Hindlimb muscle (tissue), 1 donor: ENCODE data around the gene NSMF. TPM values are rescaled to one million over a fixed set of nuclear protein-coding genes. Genes with fewer than 3 reads are reported as not detected.

ENCODE experiments used
- DNase-seq: peaks from one replicate; pipeline ENCODE4 v3.0.0-alpha.2; 2013
- polyA plus RNA-seq: library from polyadenylated mRNA; unstranded; fragments of 120-200 nt; gene quantifications from one replicate; pipeline ENCODE4 v1.2.1, GENCODE V29; 2013; ENCODE audit not compliant: insufficient read length

Gene NSMF
- polyA plus RNA-seq, 1 donor, result 18.1 TPM

GRCh38 chr9:137447722-137448601 lies 11.2 kb downstream of the NSMF start:
- no peak for DNase-seq

- DNase-seq, result no peak
Observed at GRCh38 chr9:137446851-137447471, 12.2 kb downstream of the NSMF start.

GRCh38 chr9:137445930-137446431 lies 13.2 kb downstream of the NSMF start:
- DNase-seq, result no peak

GRCh38 chr9:137445275-137445807 lies 13.8 kb downstream of the NSMF start:
- peak; percentile 76 for DNase-seq

GRCh38 chr9:137444106-137444790 lies 14.9 kb downstream of the NSMF start:
- no peak for DNase-seq

- DNase-seq, result no peak
Observed at GRCh38 chr9:137441935-137442321, 17.2 kb downstream of the NSMF start.

- DNase-seq, result no peak
Observed at GRCh38 chr9:137441289-137441934, 17.7 kb downstream of the NSMF start, which contains the start of gene ENTPD8. TSS of gene ENTPD8 (minus strand) at chr9:137441357. CDS start at chr9:137438285, 3,072 bp downstream.

GRCh38 chr9:137439158-137439714 lies 19.9 kb downstream of the NSMF start:
- DNase-seq, result no peak

- DNase-seq, result no peak
Observed at GRCh38 chr9:137438591-137439157, 20.5 kb downstream of the NSMF start.

GRCh38 chr9:137437691-137438590 lies 21.2 kb downstream of the NSMF start:
- DNase-seq, result no peak

GRCh38 chr9:137436761-137437600 lies 22.2 kb downstream of the NSMF start:
- DNase-seq, result no peak

GRCh38 chr9:137435980-137436760 lies 23.0 kb downstream of the NSMF start:
- DNase-seq, result no peak

- no peak for DNase-seq
Observed at GRCh38 chr9:137435381-137435891, 23.7 kb downstream of the NSMF start.

GRCh38 chr9:137434498-137435380 lies 24.4 kb downstream of the NSMF start:
- DNase-seq, result no peak

GRCh38 chr9:137433916-137434431 lies 25.2 kb downstream of the NSMF start:
- DNase-seq, result no peak

- DNase-seq, result no peak
Observed at GRCh38 chr9:137433349-137433915, 25.7 kb downstream of the NSMF start.
